ENCODE results near the gene TCF4.

DNA sequence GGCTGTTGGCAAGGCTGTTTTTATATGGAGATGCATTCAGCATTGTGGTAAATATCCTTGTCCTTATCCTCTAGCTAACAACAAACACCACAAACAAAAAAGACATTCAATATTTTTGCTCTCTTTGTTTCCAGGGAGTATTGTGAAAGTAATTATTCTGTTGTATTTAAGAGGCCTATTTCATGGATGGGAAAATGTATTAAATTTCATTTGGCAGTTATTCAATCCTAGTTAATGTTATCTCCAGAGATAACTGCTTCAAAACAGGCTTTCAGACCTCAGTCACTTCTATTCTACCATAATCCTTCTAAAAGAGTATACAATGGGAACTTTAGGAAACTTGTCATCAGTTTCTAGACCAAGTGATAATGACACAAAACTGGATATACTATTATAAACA, 348.3 kb downstream of the TCF4 start:
- TF ChIP-seq EZH2phosphoT487 (IDR thresholded peaks at IDR 0.05; ENCODE audit: borderline replicate concordance) (no peak), CTCF (IDR thresholded peaks at IDR 0.05 in 2 of 3, conservative IDR thresholded peaks at IDR 0.05 in 1 of 3; ENCODE audit: borderline replicate concordance in 1 of 3, insufficient read depth in 1 of 3, low read depth in 2 of 3, low read length in 2 of 3) (no peak), EZH2 (IDR thresholded peaks at IDR 0.05) (no peak), YY1 (IDR thresholded peaks at IDR 0.05; ENCODE audit: extremely low read depth, insufficient replicate concordance, low read depth, low read length) (no peak), POLR2A (IDR thresholded peaks at IDR 0.05; ENCODE audit: borderline replicate concordance, extremely low read depth, insufficient read depth, insufficient read length) (no peak), RAD21 (IDR thresholded peaks at IDR 0.05; ENCODE audit: low read depth) (no peak), POLR2AphosphoS5 (IDR thresholded peaks at IDR 0.05; ENCODE audit: low read depth, low read length) (no peak)
